ENCODE measurements around the gene APLP2.
"Not testable (repeated sequence)": the region's sequence is repeated elsewhere in the genome, so short reads cannot be mapped to it uniquely, and the experiment has no call there.

Gene APLP2

DNA sequence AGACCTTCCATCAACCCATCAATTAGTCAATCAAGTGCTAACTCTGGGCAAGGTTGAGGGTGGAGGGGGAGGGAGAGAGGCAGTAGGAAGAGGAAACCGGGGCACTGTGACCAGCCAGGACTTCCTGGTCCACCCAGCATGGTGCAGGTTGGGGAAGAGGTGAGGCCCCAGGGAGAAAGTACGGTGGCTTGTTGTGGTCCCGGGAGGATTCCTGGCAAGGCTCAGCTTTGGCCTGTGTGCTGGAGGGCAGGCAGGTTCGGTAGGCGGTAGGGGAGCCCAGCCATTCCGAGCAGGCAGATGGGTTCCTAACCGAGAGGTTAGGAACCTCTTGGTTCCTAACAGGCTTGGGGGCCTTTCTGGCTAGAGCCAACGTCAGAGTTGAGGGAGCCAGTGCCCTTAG, 100.7 kb downstream of the APLP2 start:
- DNase-seq (ENCODE audit: low read depth in 3 of 3), result no peak

DNA sequence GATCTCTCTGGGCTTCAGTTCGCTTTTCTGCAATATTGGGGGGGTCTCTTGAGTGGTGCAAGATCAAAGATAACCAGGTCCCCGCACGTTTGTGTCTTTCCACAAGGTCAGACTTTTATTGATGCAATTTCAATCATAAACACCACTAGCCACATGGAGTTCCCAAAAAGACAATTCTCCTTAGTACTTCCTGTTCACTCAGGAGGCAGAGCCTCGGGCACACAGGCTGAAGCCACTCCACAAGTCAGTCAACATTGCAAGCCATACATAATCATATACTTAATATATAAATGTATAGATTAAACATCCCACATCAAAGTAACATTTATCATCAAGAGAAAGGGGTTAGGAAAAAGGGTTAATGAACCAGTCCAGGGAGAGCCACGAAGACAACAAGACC, 101.8 kb downstream of the APLP2 start:
- DNase-seq (ENCODE audit: low read depth in 3 of 3), result no peak

DNA sequence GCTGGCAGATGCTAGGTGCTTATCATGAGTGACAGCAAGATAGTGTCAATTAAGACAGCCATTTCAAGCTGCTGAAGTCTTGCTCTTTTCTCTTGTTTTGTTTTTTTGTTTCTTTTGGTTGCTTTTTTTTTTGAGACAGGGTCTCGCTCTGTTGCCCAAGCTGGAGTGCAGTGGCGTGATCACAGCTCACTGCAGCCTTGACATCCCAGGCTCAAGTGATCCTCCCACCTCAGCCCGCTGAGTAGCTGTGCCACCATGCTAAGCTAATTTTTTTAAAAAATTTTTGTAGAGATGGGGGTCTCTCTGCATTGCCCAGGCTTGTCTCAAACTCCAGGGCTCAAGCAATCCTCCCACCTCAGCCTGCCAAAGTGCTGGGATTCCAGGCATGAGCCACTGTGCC, 102.3 kb downstream of the APLP2 start:
- DNase-seq (ENCODE audit: low read depth in 3 of 3), result not testable (repeated sequence)

DNA sequence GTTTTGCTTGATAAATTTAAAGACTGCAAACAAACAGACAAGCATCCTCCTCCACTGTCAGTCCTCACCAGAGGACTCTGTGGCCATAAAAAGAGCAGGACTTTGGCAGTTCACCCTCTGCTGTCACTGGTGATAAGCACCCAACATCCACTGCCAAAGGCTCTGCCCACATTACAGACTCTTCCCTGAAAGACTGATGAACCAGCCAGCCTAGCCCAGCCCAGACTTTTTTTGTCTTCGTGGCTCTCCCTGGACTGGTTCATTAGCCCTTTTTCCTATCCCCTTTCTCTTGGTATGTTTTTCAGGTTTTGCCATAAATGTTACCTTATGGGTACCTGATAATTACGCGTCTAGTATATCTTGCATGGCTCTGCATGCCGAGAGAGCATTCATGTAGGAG, 104.9 kb downstream of the APLP2 start:
- no peak for DNase-seq (ENCODE audit: low read depth in 3 of 3)

DNA sequence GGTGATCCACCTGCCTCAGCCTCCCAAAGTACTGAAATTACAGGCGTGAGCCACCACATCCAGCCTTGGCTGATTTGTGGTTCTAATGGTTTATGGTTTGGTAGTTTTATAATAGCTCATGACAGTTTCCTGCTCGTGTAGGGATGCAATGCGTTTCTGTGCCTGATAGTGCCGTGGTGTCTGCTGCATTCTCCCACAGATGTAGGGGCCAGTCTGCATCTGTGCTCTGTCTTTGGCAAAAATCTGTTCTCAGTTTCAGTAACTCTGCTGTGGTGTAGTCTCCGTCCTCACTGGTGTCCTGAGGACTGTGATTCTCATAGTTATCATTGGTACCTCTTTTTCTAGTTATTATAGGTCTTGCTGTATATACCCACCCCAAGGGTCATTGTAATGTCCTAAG, 106.2 kb downstream of the APLP2 start:
- DNase-seq (ENCODE audit: low read depth in 3 of 3), result no peak

DNA sequence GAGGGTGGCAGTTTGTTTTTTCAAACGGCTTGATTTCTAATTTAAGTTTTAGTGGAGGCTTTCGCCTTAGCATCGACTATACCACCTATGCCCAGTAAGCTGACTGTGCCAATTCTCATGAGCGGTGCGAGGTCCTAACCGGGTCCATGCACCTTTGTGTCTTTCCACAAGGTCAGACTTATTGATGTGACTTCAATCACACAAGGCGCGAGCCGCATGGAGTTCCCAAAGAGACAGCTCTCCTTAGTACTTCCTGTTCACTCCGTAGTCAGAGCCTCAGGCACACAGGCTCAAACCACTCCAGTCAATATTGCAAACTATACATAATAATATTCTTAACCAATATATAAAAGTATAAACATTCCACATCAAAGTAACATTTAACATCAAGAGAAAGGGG, 108.1 kb downstream of the APLP2 start:
- no peak for DNase-seq (ENCODE audit: low read depth in 3 of 3)

DNA sequence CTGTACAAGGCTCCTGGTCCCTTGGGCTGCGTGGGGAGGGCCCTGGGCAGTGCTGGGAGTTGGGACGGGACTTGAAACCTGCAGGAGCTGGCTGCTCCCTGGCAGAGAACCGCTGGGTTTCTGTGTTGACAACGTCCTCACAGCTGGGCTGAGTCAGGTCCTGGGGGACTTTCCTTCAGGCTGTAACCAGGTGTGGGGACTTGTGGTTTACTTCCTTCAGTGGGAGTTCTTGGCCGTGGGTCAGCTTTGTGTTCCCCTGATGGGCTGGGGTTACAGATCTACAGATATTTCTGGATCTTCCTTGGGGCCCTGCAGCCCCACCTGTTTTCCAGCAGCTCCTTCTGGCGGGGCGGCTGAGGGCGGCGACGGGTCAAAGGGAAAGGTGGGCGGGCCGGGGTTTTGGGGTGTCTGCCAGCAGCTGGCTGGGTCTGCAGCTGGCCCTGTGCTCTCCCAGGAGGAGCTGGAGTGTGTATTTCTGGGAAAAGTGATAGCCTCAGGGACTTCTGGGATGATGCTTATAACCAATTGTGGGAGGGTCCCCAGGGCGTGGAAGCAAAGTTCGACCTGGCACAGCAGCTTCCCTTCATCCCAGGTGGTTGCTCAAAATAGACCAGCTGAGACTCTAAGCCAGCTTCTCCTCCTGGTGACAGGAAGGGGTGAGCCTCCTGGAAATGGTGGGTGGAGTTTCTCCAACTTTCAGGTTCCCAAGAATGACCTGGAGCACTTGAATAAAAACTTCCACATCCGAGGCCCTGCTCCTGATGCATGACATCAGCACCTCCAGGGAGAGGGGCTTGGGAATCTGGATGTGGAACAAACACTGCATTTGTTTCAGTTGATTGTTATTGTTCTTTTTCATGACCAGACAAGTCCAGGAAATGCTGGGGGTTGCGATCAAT, 109.0 kb downstream of the APLP2 start:
- DNase-seq (ENCODE audit: low read depth in 3 of 3), result no peak

DNA sequence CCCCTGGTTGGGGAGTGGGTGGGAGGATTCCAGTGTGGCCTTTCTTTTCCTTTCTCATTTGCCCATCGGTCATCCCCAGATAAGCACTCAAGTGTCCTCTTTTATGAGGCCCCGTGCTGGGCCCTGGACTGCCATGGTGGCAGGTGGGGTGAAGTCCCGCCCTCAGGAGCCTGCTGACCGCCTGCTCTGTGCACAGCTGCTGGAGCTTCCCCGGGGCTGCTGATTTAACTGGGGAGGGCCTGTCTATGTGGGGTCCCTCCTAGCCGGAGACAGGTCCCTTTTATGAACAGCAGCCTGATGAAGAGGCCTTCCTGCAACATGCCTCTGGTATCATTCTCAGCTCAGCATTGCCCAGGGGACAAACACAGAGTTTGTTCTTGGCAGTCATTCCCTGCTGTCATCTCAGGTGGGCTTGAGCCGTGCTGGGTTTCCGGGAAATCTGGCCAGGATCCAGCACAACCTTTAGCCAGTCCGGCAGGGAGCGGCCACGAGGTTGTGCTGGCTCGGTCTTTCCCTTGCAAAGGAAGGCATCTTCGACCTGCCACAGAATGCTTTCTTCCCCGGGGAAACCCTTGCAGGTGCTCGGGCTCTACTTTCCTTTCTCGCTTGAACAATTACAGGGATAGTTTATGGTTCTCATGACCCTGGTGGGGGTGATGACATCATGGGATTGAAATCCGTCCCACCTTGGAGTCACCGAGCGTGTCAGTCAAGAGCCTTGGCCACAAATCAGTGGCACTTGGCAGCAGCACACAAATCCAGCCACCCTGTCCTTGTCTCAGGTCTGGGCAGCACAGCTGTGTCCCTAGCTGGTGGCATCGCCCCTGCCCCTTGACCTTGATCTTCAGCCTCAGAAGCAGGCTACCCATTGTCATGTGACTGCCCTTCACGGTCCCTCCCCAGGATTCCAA, 110.0 kb downstream of the APLP2 start:
- no peak for DNase-seq (ENCODE audit: low read depth in 3 of 3)

DNA sequence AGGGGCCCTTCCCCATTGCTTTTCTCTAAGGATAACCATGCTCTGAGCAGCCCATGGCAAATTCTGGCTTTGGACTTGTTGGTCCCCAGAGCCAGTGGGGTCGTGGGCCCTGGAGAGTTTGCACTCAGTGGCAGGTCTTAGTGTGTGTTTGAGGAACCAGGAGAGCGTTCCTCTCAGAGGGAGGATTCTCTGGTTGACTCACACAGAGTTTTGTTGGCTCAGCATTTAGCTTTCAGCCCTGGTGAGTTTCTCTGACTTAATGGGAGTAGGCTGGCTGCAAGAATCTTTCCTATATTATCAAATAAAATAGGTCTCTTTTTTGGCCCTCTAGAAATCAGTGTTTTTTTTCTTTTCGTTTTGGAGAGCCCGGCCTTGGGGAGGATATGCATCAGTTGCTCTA, 110.8 kb downstream of the APLP2 start:
- no peak for DNase-seq (ENCODE audit: low read depth in 3 of 3)

DNA sequence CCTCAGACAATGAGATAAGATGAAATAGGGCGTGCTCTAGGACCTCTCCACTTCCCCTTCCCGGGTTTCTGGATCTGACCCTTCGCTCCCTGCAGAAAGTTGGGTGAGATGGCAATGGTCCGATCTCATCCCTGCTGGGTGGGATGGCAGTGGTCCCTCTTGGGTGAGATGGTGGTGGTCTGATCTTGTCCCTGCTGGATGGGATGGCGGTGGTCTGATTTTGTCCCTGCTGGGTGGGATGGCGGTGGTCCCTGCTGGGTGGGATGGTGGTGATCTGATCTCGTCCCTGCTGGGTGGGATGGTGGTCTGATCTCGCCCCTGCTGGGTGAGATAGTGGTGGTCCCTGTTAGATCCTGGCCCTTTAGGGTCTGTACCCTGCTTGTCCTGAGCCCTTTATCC, 111.2 kb downstream of the APLP2 start:
- DNase-seq (ENCODE audit: low read depth in 3 of 3), result no peak

DNA sequence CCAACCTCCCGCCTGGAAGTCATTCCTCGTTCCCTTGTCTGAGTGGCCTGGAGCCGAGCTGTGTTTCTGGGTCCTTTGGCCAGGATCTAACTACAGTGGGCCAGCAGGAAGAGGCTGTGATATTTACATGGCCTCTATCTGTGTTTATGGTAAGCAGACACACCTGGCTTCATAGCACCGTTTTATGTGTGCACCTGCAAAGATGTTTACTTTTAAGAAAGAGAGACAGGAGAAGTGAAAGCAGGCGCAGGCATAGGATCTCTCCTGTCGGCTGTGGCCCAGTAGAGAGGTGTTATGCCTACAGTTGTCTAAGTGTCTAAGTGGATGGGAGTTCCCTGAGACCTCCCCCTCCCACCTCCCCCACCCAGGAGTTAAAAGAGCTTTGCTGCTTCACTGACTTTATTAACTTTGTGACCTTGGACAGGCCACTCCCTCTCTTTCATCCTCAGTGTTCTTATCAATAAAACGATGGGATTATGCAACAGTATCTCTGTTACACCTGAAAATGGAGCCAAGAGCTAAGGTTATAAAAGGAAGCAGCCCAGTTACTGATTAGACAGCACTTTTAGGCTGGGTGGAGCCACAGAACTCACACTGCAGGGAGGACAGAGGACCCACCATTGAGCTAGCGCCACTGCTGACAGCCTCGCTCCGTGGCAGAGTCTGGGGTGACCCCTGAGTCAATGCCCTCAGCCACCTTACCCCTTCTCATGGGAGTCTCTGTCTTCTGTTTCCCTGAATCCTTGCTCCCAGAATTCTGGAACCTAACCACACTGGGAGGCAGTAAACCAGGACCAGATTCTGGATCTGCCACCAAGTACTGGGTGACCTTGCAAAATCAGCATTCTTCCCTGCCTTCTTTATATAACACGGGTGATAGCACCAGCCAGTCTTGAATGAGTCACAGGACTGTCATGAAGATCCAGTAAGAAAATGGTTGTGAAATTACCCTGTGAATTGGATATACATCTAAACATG, 111.9 kb downstream of the APLP2 start:
- DNase-seq (ENCODE audit: low read depth in 3 of 3), result no peak

DNA sequence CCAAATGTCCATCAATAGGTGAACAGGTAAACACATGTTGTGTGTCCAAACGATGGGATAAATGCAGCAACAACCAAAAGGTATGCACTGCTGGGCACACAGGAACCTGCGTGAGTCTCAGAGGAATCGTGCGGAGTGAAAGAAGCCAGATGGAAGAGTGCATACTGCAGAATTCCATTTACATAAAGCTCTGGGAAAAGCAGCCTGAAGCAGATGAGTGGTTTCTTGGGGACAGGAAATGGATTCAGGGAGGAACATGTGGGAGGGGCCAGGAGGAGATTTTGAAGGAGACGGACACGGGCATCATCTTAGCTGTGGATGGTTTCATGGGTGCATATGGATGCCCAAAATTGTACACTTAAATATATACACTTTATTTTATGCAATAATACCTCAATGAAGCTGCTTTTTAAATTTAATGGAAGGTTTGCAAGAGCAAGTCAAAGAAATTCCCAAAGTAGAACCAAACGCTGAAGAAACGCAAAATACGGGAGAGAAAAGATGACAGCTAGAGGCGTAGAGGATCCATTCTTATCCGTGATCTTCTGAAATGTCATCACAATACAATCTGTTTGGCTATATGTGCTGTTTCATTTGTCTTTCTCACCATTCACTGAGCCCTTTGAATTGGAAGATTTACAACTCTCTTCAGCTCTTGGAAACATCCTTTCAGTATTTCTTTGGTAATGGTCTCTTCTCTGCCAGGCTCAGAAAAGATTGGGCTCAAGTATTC, 114.3 kb downstream of the APLP2 start:
- no peak for DNase-seq (ENCODE audit: low read depth in 3 of 3)

DNA sequence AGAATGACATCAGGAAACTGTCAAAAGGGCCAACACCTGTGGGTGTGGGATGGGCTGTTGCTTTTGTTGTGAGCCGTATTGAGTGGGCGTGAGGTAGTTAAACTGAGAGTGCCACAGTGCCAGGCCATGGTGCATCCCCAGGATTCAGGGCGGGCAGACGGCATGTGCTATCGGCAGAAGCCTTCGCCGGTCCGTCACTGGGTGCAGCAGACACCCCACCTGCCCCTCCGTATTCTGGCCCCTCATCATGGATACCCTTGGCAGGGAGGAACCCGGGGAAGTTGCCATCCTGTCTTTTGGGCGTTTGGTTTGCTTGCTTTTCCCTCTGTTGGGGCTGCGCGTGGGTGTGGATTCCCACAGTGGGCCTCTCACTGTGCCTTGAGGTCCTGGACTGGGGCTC, 117.4 kb downstream of the APLP2 start:
- no peak for DNase-seq (ENCODE audit: low read depth in 3 of 3)

DNA sequence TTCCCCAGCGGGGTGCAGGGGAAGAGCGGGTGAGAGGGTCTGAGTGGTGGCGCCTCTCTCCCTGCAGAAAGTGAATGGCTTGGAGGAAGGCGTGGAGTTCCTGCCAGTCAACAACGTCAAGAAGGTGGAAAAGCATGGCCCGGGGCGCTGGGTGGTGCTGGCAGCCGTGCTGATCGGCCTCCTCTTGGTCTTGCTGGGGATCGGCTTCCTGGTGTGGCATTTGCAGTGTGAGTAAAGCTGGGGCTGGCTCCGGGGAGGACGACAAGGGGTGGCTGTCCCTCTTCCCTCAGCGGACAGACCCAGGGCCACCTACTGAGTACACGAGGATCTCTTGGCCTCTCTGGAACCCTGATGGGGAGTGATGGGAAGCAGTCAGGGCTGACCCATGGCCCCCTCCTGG, 118.4 kb downstream of the APLP2 start:
- no peak for DNase-seq (ENCODE audit: low read depth in 3 of 3)

DNA sequence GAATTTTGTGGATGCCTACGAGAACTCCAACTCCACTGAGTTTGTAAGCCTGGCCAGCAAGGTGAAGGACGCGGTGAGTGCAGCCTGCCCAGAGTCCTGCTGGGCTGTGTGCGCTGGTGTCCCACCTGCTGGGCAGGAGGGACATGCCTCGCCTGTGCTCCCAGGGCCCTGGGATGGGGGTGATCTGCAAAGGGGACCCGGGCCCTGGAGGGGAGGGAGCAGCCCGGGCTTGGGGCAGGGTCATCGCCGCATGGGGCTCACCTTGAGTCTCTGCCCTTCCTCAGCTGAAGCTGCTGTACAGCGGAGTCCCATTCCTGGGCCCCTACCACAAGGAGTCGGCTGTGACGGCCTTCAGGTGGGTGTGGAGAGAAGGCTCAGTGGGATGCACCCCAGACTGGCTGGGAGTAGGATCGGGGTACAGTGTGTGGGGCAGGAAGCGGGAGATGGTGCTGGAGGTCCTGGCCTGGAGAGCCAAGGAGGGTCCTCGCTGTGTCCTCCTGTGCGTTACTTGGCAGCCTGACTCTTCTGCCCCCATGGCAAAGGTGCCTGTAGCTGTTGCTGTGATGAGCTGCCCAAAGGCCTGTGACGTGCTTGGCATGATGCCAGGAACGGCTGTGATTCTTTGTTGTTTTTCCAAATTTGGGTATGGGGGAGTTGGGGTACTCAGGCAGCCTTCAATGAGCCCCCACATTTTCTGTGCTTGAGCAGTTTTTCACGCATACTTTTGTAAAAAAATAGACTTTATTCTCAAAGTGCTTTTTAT, 119.1 kb downstream of the APLP2 start:
- no peak for DNase-seq (ENCODE audit: low read depth in 3 of 3)

DNA sequence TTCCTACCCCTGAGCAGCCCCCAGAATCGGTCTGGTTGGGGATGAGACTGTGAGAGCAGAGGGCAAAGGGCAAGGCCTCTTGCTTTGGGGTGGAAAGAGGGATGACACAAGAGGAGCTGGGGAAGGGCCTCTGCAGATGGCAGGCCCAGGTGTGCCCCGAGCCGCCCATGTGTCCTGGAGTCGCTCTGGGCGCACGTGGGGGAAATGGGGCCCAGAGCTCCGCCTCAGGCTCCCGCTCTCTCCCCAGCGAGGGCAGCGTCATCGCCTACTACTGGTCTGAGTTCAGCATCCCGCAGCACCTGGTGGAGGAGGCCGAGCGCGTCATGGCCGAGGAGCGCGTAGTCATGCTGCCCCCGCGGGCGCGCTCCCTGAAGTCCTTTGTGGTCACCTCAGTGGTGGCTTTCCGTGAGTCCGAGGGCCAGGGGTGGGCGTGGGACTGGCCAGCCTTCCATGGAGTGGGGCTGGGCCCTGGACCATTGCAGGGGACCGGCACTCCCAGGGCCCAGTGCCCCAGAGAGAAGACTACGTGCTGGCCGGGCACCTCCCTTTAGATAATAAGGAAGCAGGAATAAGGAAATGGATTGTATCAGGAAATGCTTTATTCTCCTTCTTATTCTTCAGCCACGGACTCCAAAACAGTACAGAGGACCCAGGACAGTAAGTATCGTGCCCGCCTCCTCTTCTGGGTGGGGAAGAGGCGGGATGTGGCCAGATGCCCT, 120.0 kb downstream of the APLP2 start:
- DNase-seq (ENCODE audit: low read depth in 3 of 3), result no peak

DNA sequence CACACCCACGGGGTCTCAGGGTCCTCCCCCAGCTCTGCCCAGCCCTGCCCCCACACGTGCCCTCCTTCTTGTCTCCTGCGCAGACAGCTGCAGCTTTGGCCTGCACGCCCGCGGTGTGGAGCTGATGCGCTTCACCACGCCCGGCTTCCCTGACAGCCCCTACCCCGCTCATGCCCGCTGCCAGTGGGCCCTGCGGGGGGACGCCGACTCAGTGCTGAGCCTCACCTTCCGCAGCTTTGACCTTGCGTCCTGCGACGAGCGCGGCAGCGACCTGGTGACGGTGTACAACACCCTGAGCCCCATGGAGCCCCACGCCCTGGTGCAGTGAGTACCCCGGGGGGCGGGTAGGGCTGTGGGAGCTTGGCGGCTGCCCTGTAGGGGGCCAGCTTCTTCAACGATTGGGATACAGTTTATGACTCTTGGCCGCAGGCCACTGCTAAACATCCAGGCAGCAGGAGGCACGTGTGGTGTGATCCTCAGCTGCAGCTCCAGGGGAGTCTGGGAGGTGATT, 120.7 kb downstream of the APLP2 start:
- no peak for DNase-seq (ENCODE audit: low read depth in 3 of 3)

DNA sequence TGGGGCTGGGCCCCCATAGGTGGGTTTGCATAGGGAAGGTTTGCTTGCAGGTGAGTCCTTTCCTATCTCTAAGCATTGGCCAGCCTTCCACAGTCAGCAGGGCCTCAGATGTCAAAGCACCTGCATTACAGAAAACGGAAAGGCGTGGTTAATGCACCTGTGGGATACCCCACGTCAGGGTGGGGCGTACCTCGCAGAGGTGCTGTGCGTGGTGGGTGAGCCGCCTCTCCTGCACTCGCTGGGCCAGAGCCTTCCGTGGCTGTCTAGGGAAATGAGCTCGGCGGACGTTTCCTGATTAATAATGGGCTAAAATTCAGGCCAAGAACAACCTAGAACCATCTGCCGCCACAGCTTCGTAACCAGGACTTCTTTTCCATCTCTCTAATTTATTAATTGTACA, 122.2 kb downstream of the APLP2 start:
- no peak for DNase-seq (ENCODE audit: low read depth in 3 of 3)

DNA sequence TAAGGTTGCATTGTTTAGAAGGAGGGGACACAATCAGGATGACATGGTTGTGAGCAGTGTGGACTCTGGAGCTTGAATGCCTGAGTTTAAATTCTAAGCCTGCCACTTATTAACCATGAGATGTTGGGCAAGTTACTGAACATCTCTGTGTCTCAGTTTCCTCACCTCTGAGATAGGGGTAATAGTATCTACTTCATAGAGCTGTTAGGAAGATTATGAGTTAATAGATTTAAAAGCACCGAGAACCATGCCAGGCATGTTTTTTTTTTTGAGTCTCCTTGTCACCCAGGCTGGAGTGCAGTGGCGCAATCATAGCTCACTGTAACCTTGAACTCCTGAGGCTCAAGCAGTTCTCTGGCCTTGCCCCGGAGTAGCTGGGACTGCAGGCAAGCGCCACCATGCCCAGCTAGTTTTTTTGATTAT, 123.2 kb downstream of the APLP2 start:
- no peak for DNase-seq (ENCODE audit: low read depth in 3 of 3)
